Keratinocyte (primary cell): ENCODE results near the gene TTC23L.

Experiments used
- CTCF ChIP-seq, 3 experiments: IDR thresholded peaks in 1 of 3; conservative IDR thresholded peaks in 1 of 3; optimal IDR thresholded peaks in 1 of 3; 2 replicates in 2 of 3; 3 replicates in 1 of 3; pipeline versions ENCODE3 to v1.5.1; 2011; ENCODE audit warnings: low read length in 3 of 3, mild to moderate bottlenecking in 3 of 3, moderate library complexity in 2 of 3, control low read depth in 1 of 3, inconsistent platforms in 1 of 3; ENCODE audit not compliant: insufficient read depth in 2 of 3; ENCODE audit errors: extremely low read depth in 1 of 3
- EZH2 ChIP-seq: IDR thresholded peaks from one replicate; pipeline ENCODE4 v1.6.1; 2012; ENCODE audit warnings: inconsistent platforms, mild to moderate bottlenecking, low read length, moderate library complexity

DNA sequence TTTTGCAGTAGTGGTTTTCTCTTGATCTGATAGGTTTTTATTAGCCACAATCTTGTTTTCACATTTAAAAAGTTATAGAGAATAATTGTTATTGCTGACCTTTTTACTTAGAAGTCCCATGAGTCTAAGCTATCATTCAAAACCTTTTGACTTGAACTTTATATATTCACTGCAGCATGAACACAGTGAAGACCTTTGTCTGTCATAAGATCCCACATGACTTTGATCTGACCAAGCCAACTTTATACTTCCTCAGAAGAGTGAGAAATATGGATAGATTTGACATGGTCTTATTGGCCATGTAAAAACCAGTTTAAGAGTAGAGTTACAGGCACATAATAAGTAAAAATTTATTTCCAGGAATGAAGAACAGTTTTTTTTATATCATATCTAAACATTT, 42.3 kb downstream of the TTC23L start:
- TF ChIP-seq EZH2 (no peak), CTCF (optimal IDR thresholded peaks at IDR 0.05 in 1 of 3, IDR thresholded peaks at IDR 0.05 in 1 of 3, conservative IDR thresholded peaks at IDR 0.05 in 1 of 3; ENCODE audit: extremely low read depth in 1 of 3, insufficient read depth in 2 of 3, low read length in 3 of 3) (no peak)
